HL-60 (cell line): ENCODE results near the gene VPS41.

ENCODE experiments used
- DNase-seq, 2 experiments: peaks; one replicate each; pipeline ENCODE4 v3.0.0-alpha.2; 2010 to 2020; ENCODE audit warnings: low read depth in 1 of 2, low spot score in 1 of 2
- H3K27ac ChIP-seq: fragments of 250-450 bp; sonication (Bioruptor Pico); replicated peaks from 2 replicates; pipeline ENCODE4 v1.5.1; 2020; ENCODE audit warnings: mild to moderate bottlenecking, moderate library complexity
- H3K27me3 ChIP-seq: fragments of 250-450 bp; sonication (Bioruptor Pico); 2 replicates; pipeline ENCODE4 v1.5.1; 2021; ENCODE audit warnings: mild to moderate bottlenecking, moderate library complexity; ENCODE audit not compliant: insufficient read depth, poor library complexity, severe bottlenecking
- H3K4me3 ChIP-seq: replicated peaks from 2 replicates; pipeline ENCODE4 v1.5.1; 2011; ENCODE audit warnings: mild to moderate bottlenecking, control low read depth, low read length; ENCODE audit not compliant: insufficient read depth
- CTCF ChIP-seq: IDR thresholded peaks from one replicate; pipeline ENCODE4 v1.5.1; 2011; ENCODE audit warnings: low read length, control low read depth, inconsistent platforms; ENCODE audit not compliant: insufficient read depth
- GABPA ChIP-seq: IDR thresholded peaks from 2 replicates; pipeline ENCODE4 v1.6.1; 2012; ENCODE audit warnings: low read depth
- POLR2AphosphoS5 ChIP-seq: IDR thresholded peaks from 2 replicates; pipeline ENCODE4 v1.6.1; 2012; ENCODE audit warnings: low read depth
- REST ChIP-seq: IDR thresholded peaks from 2 replicates; pipeline ENCODE4 v1.6.1; 2012; ENCODE audit warnings: low read depth; ENCODE audit not compliant: insufficient replicate concordance
- SPI1 ChIP-seq: IDR thresholded peaks from 2 replicates; pipeline ENCODE4 v1.6.1; 2012; ENCODE audit warnings: low read depth, mild to moderate bottlenecking, borderline replicate concordance

VPS41 gene

GRCh38 chr7:38942431-38943051 is 33.5 kb upstream of the VPS41 start:
- H3K4me3 ChIP-seq = no peak overlapping the region
- H3K27ac ChIP-seq = no peak overlapping the region
- no peak for DNase-seq
- H3K27me3 ChIP-seq = no peaks in the 10 kb centered on the region
- TF ChIP-seq GABPA (no peak), POLR2AphosphoS5 (no peak), REST (no peak), SPI1 (no peak), CTCF (no peak)

- no peak for TF ChIP-seq POLR2AphosphoS5
- no peak for TF ChIP-seq GABPA
- TF ChIP-seq CTCF = no peak
- no peak for TF ChIP-seq REST
- TF ChIP-seq SPI1 = no peak
- Histone ChIP-seq H3K27ac (no peak overlapping the region), H3K27me3 (no peaks in the 10 kb centered on the region), H3K4me3 (no peak overlapping the region)
- DNase-seq = no peak
Measured at GRCh38 chr7:38940774-38941173, 31.8 kb upstream of the VPS41 start.

- Histone ChIP-seq H3K4me3 (no peak overlapping the region), H3K27me3 (no peaks in the 10 kb centered on the region), H3K27ac (no peak overlapping the region)
- DNase-seq = no peak
- TF ChIP-seq CTCF (no peak), SPI1 (no peak)
Measured at GRCh38 chr7:38938589-38938988, 29.6 kb upstream of the VPS41 start.

- H3K27me3 ChIP-seq = no peaks in the 10 kb centered on the region
- H3K4me3 ChIP-seq = no peak overlapping the region
- no peak for DNase-seq
- no peak for TF ChIP-seq CTCF
- TF ChIP-seq SPI1 = no peak
- TF ChIP-seq POLR2AphosphoS5 = no peak
- TF ChIP-seq GABPA = no peak
- TF ChIP-seq REST = no peak
- no peak overlapping the region for H3K27ac ChIP-seq
Measured at GRCh38 chr7:38938001-38938485, 29.1 kb upstream of the VPS41 start.
